GM23338 (cell line): ENCODE data around the gene ZCCHC14.

Source experiments
- CREB1 ChIP-seq: fragments of 250-450 bp; sonication (Bioruptor Pico); IDR thresholded peaks from 2 replicates; pipeline ENCODE4 v1.5.0; 2020; ENCODE audit warnings: low read depth, mild to moderate bottlenecking, moderate library complexity
- CTCF ChIP-seq, 2 experiments: fragments of 200-600 bp in 1 of 2; sonication (generic) in 1 of 2; conservative IDR thresholded peaks; 2 replicates each; pipeline versions ENCODE4 v1.5.1 to v1.6.1; 2016 to 2017; ENCODE audit warnings: antibody characterized with exemption in 2 of 2, low read depth in 2 of 2, mild to moderate bottlenecking in 2 of 2, moderate library complexity in 1 of 2
- EZH2 ChIP-seq: fragments of 200-600 bp; sonication (generic); IDR thresholded peaks from one replicate; pipeline ENCODE4 v1.8.0; 2017; ENCODE audit warnings: antibody characterized with exemption, mild to moderate bottlenecking, low read depth; ENCODE audit not compliant: unreplicated experiment
- EZH2phosphoT487 ChIP-seq: fragments of 200-600 bp; sonication (generic); IDR thresholded peaks from one replicate; pipeline ENCODE4 v1.8.1; 2018; ENCODE audit warnings: antibody characterized with exemption; ENCODE audit not compliant: unreplicated experiment
- JUNB ChIP-seq: IDR thresholded peaks from one replicate; pipeline ENCODE4 v1.6.1; 2016; ENCODE audit warnings: antibody characterized with exemption; ENCODE audit not compliant: unreplicated experiment
- POLR2AphosphoS5 ChIP-seq: IDR thresholded peaks from 2 replicates; pipeline ENCODE4 v1.6.1; 2016; ENCODE audit warnings: antibody characterized with exemption, low read depth
- REST ChIP-seq: IDR thresholded peaks from one replicate; pipeline ENCODE4 v1.6.1; 2018; ENCODE audit warnings: antibody characterized with exemption; ENCODE audit not compliant: unreplicated experiment

GRCh38 chr16:87382023-87382785 is 110.6 kb downstream of the ZCCHC14 start:
- TF ChIP-seq POLR2AphosphoS5 (no peak), CTCF (conservative IDR thresholded peaks at IDR 0.05; ENCODE audit: low read depth in 2 of 2) (no peak), CREB1 (CRISPR knock-in tag) (no peak), EZH2 (no peak), EZH2phosphoT487 (no peak), REST (no peak), JUNB (no peak)
